Stimulated activated naive CD8-positive, alpha-beta T cell treated with anti-CD3 and anti-CD28 coated beads, Interleukin-15, Interleukin-2, amounts not matched to agents 100 ng/mL and 50 ng/mL, for 24 hours (primary cell): ENCODE measurements around the gene SALL3.
"Not testable (repeated sequence)": the region's sequence is repeated elsewhere in the genome, so short reads cannot be mapped to it uniquely, and the experiment has no call there.

Source experiments
- H3K27ac Mint-ChIP-seq: one replicate; pipeline ENCODE4 v1.8.0; 2021; ENCODE audit warnings: mild to moderate bottlenecking, mixed read lengths
- H3K27me3 Mint-ChIP-seq: one replicate; pipeline ENCODE4 v1.8.0; 2021; ENCODE audit warnings: mixed read lengths
- H3K36me3 Mint-ChIP-seq: one replicate; pipeline ENCODE4 v1.8.0; 2021; ENCODE audit warnings: low read depth, mixed read lengths
- H3K4me1 Mint-ChIP-seq: one replicate; pipeline ENCODE4 v1.8.0; 2021; ENCODE audit warnings: low read depth, mixed read lengths
- H3K4me3 Mint-ChIP-seq: one replicate; pipeline ENCODE4 v1.8.0; 2021; ENCODE audit warnings: mild to moderate bottlenecking, mixed read lengths
- H3K9me3 Mint-ChIP-seq: one replicate; pipeline ENCODE4 v1.8.0; 2021; ENCODE audit warnings: mixed read lengths

SALL3 gene

GRCh38 chr18:78950386-78950785, 29.2 kb upstream of the SALL3 start:
- Mint-ChIP-seq H3K4me1 (no peaks in the 10 kb centered on the region), H3K27ac (no peak overlapping the region), H3K9me3 (peaks cover 8% of the 10 kb centered on the region), H3K27me3 (peaks cover 14% of the 10 kb centered on the region), H3K36me3 (no peaks in the 10 kb centered on the region), H3K4me3 (no peak overlapping the region)

GRCh38 chr18:78953566-78953965, 26.1 kb upstream of the SALL3 start:
- Mint-ChIP-seq H3K27me3 (no peaks in the 10 kb centered on the region), H3K4me3 (no peak overlapping the region), H3K36me3 (no peaks in the 10 kb centered on the region), H3K4me1 (no peaks in the 10 kb centered on the region), H3K9me3 (peaks cover 8% of the 10 kb centered on the region), H3K27ac (no peak overlapping the region)

GRCh38 chr18:78955051-78955450, 24.6 kb upstream of the SALL3 start:
- Mint-ChIP-seq H3K36me3 (no peaks in the 10 kb centered on the region), H3K4me1 (no peaks in the 10 kb centered on the region), H3K27me3 (no peaks in the 10 kb centered on the region), H3K9me3 (peaks cover 8% of the 10 kb centered on the region), H3K27ac (no peak overlapping the region), H3K4me3 (no peak overlapping the region)

- Mint-ChIP-seq H3K27me3 (no peaks in the 10 kb centered on the region), H3K36me3 (no peaks in the 10 kb centered on the region), H3K4me1 (no peaks in the 10 kb centered on the region), H3K4me3 (no peak overlapping the region), H3K9me3 (peaks cover 8% of the 10 kb centered on the region), H3K27ac (no peak overlapping the region)
Observed at GRCh38 chr18:78957140-78957539, 22.5 kb upstream of the SALL3 start.

- no peak overlapping the region for H3K27ac Mint-ChIP-seq
- H3K36me3 Mint-ChIP-seq = no peaks in the 10 kb centered on the region
- peaks cover 20% of the 10 kb centered on the region for H3K9me3 Mint-ChIP-seq
- no peaks in the 10 kb centered on the region for H3K4me1 Mint-ChIP-seq
- no peak overlapping the region for H3K4me3 Mint-ChIP-seq
- no peaks in the 10 kb centered on the region for H3K27me3 Mint-ChIP-seq
Observed at GRCh38 chr18:78960709-78961108, 18.9 kb upstream of the SALL3 start.

GRCh38 chr18:78962098-78962497, 17.5 kb upstream of the SALL3 start:
- H3K4me3 Mint-ChIP-seq = no peak overlapping the region
- no peaks in the 10 kb centered on the region for H3K27me3 Mint-ChIP-seq
- peaks cover 21% of the 10 kb centered on the region for H3K9me3 Mint-ChIP-seq
- no peak overlapping the region for H3K27ac Mint-ChIP-seq
- H3K36me3 Mint-ChIP-seq = no peaks in the 10 kb centered on the region
- no peaks in the 10 kb centered on the region for H3K4me1 Mint-ChIP-seq

- not testable (repeated sequence) for H3K4me1 Mint-ChIP-seq, H3K36me3 Mint-ChIP-seq, H3K4me3 Mint-ChIP-seq, H3K27ac Mint-ChIP-seq
- H3K27me3 Mint-ChIP-seq = peaks cover 15% of the 10 kb centered on the region
- peaks cover 21% of the 10 kb centered on the region for H3K9me3 Mint-ChIP-seq
Observed at GRCh38 chr18:78964727-78965126, 14.9 kb upstream of the SALL3 start.

- no peak overlapping the region for H3K27ac Mint-ChIP-seq
Observed at GRCh38 chr18:78965260-78965659, 14.4 kb upstream of the SALL3 start.

GRCh38 chr18:78965917-78966792, 13.5 kb upstream of the SALL3 start:
- Mint-ChIP-seq H3K36me3 (no peaks in the 10 kb centered on the region), H3K27me3 (peaks cover 27% of the 10 kb centered on the region), H3K4me3 (no peak overlapping the region), H3K27ac (no peak overlapping the region), H3K9me3 (peaks cover 21% of the 10 kb centered on the region), H3K4me1 (peaks cover 4% of the 10 kb centered on the region)

More at GRCh38 chr18:78965260-78965659, 14.4 kb upstream of the SALL3 start:
- H3K4me1 Mint-ChIP-seq = peaks cover 4% of the 10 kb centered on the region
- H3K27me3 Mint-ChIP-seq = peaks cover 20% of the 10 kb centered on the region
- peaks cover 21% of the 10 kb centered on the region for H3K9me3 Mint-ChIP-seq
- no peak overlapping the region for H3K4me3 Mint-ChIP-seq
- no peaks in the 10 kb centered on the region for H3K36me3 Mint-ChIP-seq

- peaks cover 4% of the 10 kb centered on the region for H3K4me1 Mint-ChIP-seq
- peaks cover 20% of the 10 kb centered on the region for H3K9me3 Mint-ChIP-seq
- H3K27me3 Mint-ChIP-seq = peaks cover 31% of the 10 kb centered on the region
- H3K36me3 Mint-ChIP-seq = no peaks in the 10 kb centered on the region
- no peak overlapping the region for H3K27ac Mint-ChIP-seq
- no peak overlapping the region for H3K4me3 Mint-ChIP-seq
Observed at GRCh38 chr18:78966793-78967106, 12.9 kb upstream of the SALL3 start.

GRCh38 chr18:78967692-78968091, 11.9 kb upstream of the SALL3 start:
- H3K4me1 Mint-ChIP-seq = peaks cover 4% of the 10 kb centered on the region
- no peak overlapping the region for H3K4me3 Mint-ChIP-seq
- H3K27me3 Mint-ChIP-seq = peaks cover 41% of the 10 kb centered on the region
- H3K27ac Mint-ChIP-seq = no peak overlapping the region
- H3K9me3 Mint-ChIP-seq = peaks cover 11% of the 10 kb centered on the region
- no peaks in the 10 kb centered on the region for H3K36me3 Mint-ChIP-seq

GRCh38 chr18:78969574-78970315, 9.9 kb upstream of the SALL3 start:
- H3K27me3 Mint-ChIP-seq = peaks cover 47% of the 10 kb centered on the region
- no peak overlapping the region for H3K27ac Mint-ChIP-seq
- H3K9me3 Mint-ChIP-seq = peaks cover 3% of the 10 kb centered on the region
- no peak overlapping the region for H3K4me3 Mint-ChIP-seq
- no peaks in the 10 kb centered on the region for H3K36me3 Mint-ChIP-seq
- peaks cover 8% of the 10 kb centered on the region for H3K4me1 Mint-ChIP-seq

- no peaks in the 10 kb centered on the region for H3K9me3 Mint-ChIP-seq
- H3K4me3 Mint-ChIP-seq = no peak overlapping the region
- peaks cover 11% of the 10 kb centered on the region for H3K4me1 Mint-ChIP-seq
- no peaks in the 10 kb centered on the region for H3K36me3 Mint-ChIP-seq
- H3K27me3 Mint-ChIP-seq = peaks cover 58% of the 10 kb centered on the region
- H3K27ac Mint-ChIP-seq = no peak overlapping the region
Observed at GRCh38 chr18:78970774-78971333, 8.8 kb upstream of the SALL3 start.

- Mint-ChIP-seq H3K4me3 (no peak overlapping the region), H3K36me3 (no peaks in the 10 kb centered on the region), H3K4me1 (peaks cover 11% of the 10 kb centered on the region), H3K27ac (no peak overlapping the region), H3K27me3 (peaks cover 66% of the 10 kb centered on the region), H3K9me3 (no peaks in the 10 kb centered on the region)
Observed at GRCh38 chr18:78971511-78972245, 7.9 kb upstream of the SALL3 start.
